Measurements from ENCODE around the gene EEF1AKMT3. TPM values are rescaled to one million over a fixed set of nuclear protein-coding genes. Genes with fewer than 3 reads are reported as not detected.
A peak's percentile ranks its signal among the peaks of the same experiment; 100 is the strongest.

Gene EEF1AKMT3
- total and polyA plus RNA-seq, 2 of the 4 experiments (the other 2 are of a cell fraction) = 3.2 to 8.1 TPM

- no peak overlapping the region for H4K91ac ChIP-seq (ENCODE audit: insufficient read depth, low read depth, low read length)
- DNase-seq (peak; percentile 7), ATAC-seq (ENCODE audit: low read depth) (peak; percentile 38)
- 0 out of 2 replicates have a peak, but pooled peaks cover 3% of the 10 kb centered on the region for H3K4me1 ChIP-seq (ENCODE audit: control insufficient read depth, insufficient read depth, low read length)
- no peak overlapping the region for H3K4ac ChIP-seq (ENCODE audit: low read depth, low read length)
- CTCF ChIA-PET = interaction anchor here (1.0 to 1.2 kb wide), 3 partner anchors 12 to 154 kb away, joined by 3 read pairs; no protein-coding TSS in a partner anchor
- peak overlapping the region; percentile 73 for H3K4me2 ChIP-seq (ENCODE audit: low read depth, low read length)
- H3K56ac ChIP-seq (ENCODE audit: extremely low read depth, insufficient read depth, low read length) = no peak overlapping the region
- no peaks in the 10 kb centered on the region for H3K79me1 ChIP-seq (ENCODE audit: low read depth in 1 of 2, low read length in 2 of 2)
- H2AFZ ChIP-seq (replicated peaks; ENCODE audit: low read length, poor library complexity) = peak overlapping the region; percentile 79
- H2BK120ac ChIP-seq (ENCODE audit: low read depth, low read length) = no peak overlapping the region
- no peak overlapping the region for H3K18ac ChIP-seq (ENCODE audit: low read depth, low read length)
- WGBS, 2 experiments (ENCODE audit: extremely low coverage in 2 of 2, insufficient read length in 1 of 2) = 1% methylated on average over 39 of the region's 110 CpGs; no CpG with 5 or more reads in 1 of the 2 experiments
- no peak overlapping the region for H3K9ac ChIP-seq (ENCODE audit: low read depth, low read length)
- no TSS peak for BruUV-seq (replicated peaks)
- no peak overlapping the region for H4K5ac ChIP-seq (ENCODE audit: low read depth, low read length)
- no peak overlapping the region for H2AK9ac ChIP-seq (replicated peaks; ENCODE audit: low read depth, low read length, poor library complexity)
- no peak overlapping the region for H3K23ac ChIP-seq (ENCODE audit: low read depth, low read length)
- peak overlapping the region; percentile 31 for H3K4me3 ChIP-seq (ENCODE audit: insufficient read depth, low read depth, low read length)
- in situ Hi-C loops (cut with MboI; ENCODE audit: low sequenced_read_pairs) (loop anchor here (10.0 kb wide), 1 partner anchor 153 kb away; no protein-coding TSS in a partner anchor), dilution Hi-C loops (cut with HindIII; ENCODE audit: low sequenced_read_pairs, unreplicated experiment) (no loop called here), intact Hi-C loops (cut with micrococcal nuclease) (loop anchor here (5.0 kb wide), 1 partner anchor 155 kb away; no protein-coding TSS in a partner anchor)
- no peaks in the 10 kb centered on the region for H3K9me1 ChIP-seq (ENCODE audit: insufficient read depth, low read length)
- H3K27ac ChIP-seq (ENCODE audit: insufficient read depth, low read length) = no peak overlapping the region
- no peak overlapping the region for H4K8ac ChIP-seq (ENCODE audit: low read depth in 2 of 2, low read length in 2 of 2)
- H2AK5ac ChIP-seq (ENCODE audit: low read depth, low read length) = no peak overlapping the region
- no peaks in the 10 kb centered on the region for H3K36me3 ChIP-seq (ENCODE audit: control insufficient read depth, insufficient read depth, low read length)
- no peak overlapping the region for H2BK15ac ChIP-seq (ENCODE audit: low read depth, low read length)
- H2BK5ac ChIP-seq (ENCODE audit: low read depth, low read length, poor library complexity, severe bottlenecking) = no peak overlapping the region
- TF ChIP-seq, protein P1, sequence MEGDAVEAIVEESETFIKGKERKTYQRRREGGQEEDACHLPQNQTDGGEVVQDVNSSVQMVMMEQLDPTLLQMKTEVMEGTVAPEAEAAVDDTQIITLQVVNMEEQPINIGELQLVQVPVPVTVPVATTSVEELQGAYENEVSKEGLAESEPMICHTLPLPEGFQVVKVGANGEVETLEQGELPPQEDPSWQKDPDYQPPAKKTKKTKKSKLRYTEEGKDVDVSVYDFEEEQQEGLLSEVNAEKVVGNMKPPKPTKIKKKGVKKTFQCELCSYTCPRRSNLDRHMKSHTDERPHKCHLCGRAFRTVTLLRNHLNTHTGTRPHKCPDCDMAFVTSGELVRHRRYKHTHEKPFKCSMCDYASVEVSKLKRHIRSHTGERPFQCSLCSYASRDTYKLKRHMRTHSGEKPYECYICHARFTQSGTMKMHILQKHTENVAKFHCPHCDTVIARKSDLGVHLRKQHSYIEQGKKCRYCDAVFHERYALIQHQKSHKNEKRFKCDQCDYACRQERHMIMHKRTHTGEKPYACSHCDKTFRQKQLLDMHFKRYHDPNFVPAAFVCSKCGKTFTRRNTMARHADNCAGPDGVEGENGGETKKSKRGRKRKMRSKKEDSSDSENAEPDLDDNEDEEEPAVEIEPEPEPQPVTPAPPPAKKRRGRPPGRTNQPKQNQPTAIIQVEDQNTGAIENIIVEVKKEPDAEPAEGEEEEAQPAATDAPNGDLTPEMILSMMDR (conservative IDR thresholded peaks at IDR 0.05; ENCODE audit: low read depth, low read length) = peak; percentile 35; the same call in 1 of the 2 replicates
- TF ChIP-seq RCOR1 (IDR thresholded peaks at IDR 0.05; ENCODE audit: insufficient replicate concordance, low read length) = no peak
- no peak for TF ChIP-seq ELK1 (IDR thresholded peaks at IDR 0.05; ENCODE audit: borderline replicate concordance, low read depth, low read length)
- TF ChIP-seq BHLHE40 (IDR thresholded peaks at IDR 0.05; ENCODE audit: low read depth, low read length) = no peak
- no peak overlapping the region for H3K14ac ChIP-seq (replicated peaks; ENCODE audit: low read depth, low read length)
- H4K20me1 ChIP-seq (ENCODE audit: insufficient read depth, low read length) = 0 out of 2 replicates have a peak, but pooled peaks cover 8% of the 10 kb centered on the region
- peaks cover 89% of the 10 kb centered on the region for H3K27me3 ChIP-seq (ENCODE audit: control insufficient read depth, insufficient read depth, low read length)
- peaks cover 2% of the 10 kb centered on the region; the same call in 1 of the 2 replicates for H3K9me3 ChIP-seq (ENCODE audit: control insufficient read depth, insufficient read depth, low read length)
- POLR2A ChIA-PET (ENCODE audit: unreplicated experiment) = no interaction called here
- H2BK20ac ChIP-seq (ENCODE audit: low read depth, low read length) = no peak overlapping the region
Observed at GRCh38 chr12:57737467-57738460, 34.6 kb upstream of the EEF1AKMT3 start.
